ENCODE measurements around the gene TPBG. TPM values are rescaled to one million over a fixed set of nuclear protein-coding genes. Genes with fewer than 3 reads are reported as not detected.

The TPBG gene
- polyA plus RNA-seq, 3 donors: 0.39 to 0.52 TPM; not detected in 1

GRCh38 chr6:82329766-82330165 is 33.9 kb upstream of the TPBG start:
- Histone ChIP-seq H4K20me1 (ENCODE audit: insufficient read depth, low read length) (no peaks in the 10 kb centered on the region), H3K79me2 (ENCODE audit: insufficient read depth, low read length) (no peaks in the 10 kb centered on the region), H3K4me2 (replicated peaks; ENCODE audit: extremely low read depth, low read length, poor library complexity, severe bottlenecking) (no peak overlapping the region), H3K27ac (ENCODE audit: low read depth in 1 of 2, low read length in 2 of 2) (no peak overlapping the region), H3K9me3 (replicated peaks in 1 of 2; ENCODE audit: control insufficient read depth in 1 of 2, insufficient read depth in 1 of 2, low read length in 2 of 2) (no peaks in the 10 kb centered on the region), H3K9ac (ENCODE audit: insufficient read depth, low read length, poor library complexity, severe bottlenecking) (no peak overlapping the region), H3K36me3 (replicated peaks in 1 of 2; ENCODE audit: control insufficient read depth in 1 of 2, insufficient read depth in 2 of 2, low read length in 2 of 2) (no peaks in the 10 kb centered on the region), H3K4me1 (ENCODE audit: control insufficient read depth in 1 of 2, insufficient read depth in 2 of 2, low read length in 2 of 2) (no peaks in the 10 kb centered on the region), H3K27me3 (ENCODE audit: control insufficient read depth in 2 of 2, insufficient read depth in 2 of 2, low read length in 2 of 2) (no peaks in the 10 kb centered on the region), H2AFZ (ENCODE audit: insufficient read depth, low read depth, low read length, poor library complexity, severe bottlenecking) (no peak overlapping the region), H3K4me3 (replicated peaks in 1 of 3; ENCODE audit: low read depth in 2 of 3, low read length in 3 of 3) (no peak overlapping the region)
- no peaks in the 10 kb centered on the region for H3K4me1 Mint-ChIP-seq
- no peak for TF ChIP-seq CTCF (IDR thresholded peaks at IDR 0.05)
- no peak overlapping the region for H3K27ac Mint-ChIP-seq
- H3K4me3 Mint-ChIP-seq: no peak overlapping the region
- peaks cover 0 to 4% (median 0%) of the 10 kb centered on the region in 7 donors for H3K9me3 Mint-ChIP-seq
- intact Hi-C loops (cut with micrococcal nuclease): no loop called here
- no peaks in the 10 kb centered on the region for H3K36me3 Mint-ChIP-seq
- H3K27me3 Mint-ChIP-seq (ENCODE audit: low read depth in 3 of 3): peaks cover 0 to 2% (median 0%) of the 10 kb centered on the region in 3 donors
- 95% methylated on average over 3 of the region's 4 CpGs for WGBS (ENCODE audit: insufficient coverage)
- DNase-seq: no peak

GRCh38 chr6:82330171-82330804 is 33.3 kb upstream of the TPBG start:
- Mint-ChIP-seq H3K27ac (no peak overlapping the region), H3K27me3 (ENCODE audit: low read depth in 3 of 3) (peaks cover 0 to 2% (median 0%) of the 10 kb centered on the region in 3 donors), H3K9me3 (peaks cover 0 to 4% (median 0%) of the 10 kb centered on the region in 7 donors), H3K36me3 (no peaks in the 10 kb centered on the region), H3K4me1 (no peaks in the 10 kb centered on the region), H3K4me3 (no peak overlapping the region)
- H3K4me1 ChIP-seq (ENCODE audit: control insufficient read depth in 1 of 2, insufficient read depth in 2 of 2, low read length in 2 of 2): no peaks in the 10 kb centered on the region
- no peaks in the 10 kb centered on the region for H3K36me3 ChIP-seq (replicated peaks in 1 of 2; ENCODE audit: control insufficient read depth in 1 of 2, insufficient read depth in 2 of 2, low read length in 2 of 2)
- no peak overlapping the region for H3K27ac ChIP-seq (ENCODE audit: low read depth in 1 of 2, low read length in 2 of 2)
- H3K9me3 ChIP-seq (replicated peaks in 1 of 2; ENCODE audit: control insufficient read depth in 1 of 2, insufficient read depth in 1 of 2, low read length in 2 of 2): no peaks in the 10 kb centered on the region
- no peak overlapping the region for H3K4me2 ChIP-seq (replicated peaks; ENCODE audit: extremely low read depth, low read length, poor library complexity, severe bottlenecking)
- no peak overlapping the region for H3K4me3 ChIP-seq (replicated peaks in 1 of 3; ENCODE audit: low read depth in 2 of 3, low read length in 3 of 3)
- no peaks in the 10 kb centered on the region for H3K79me2 ChIP-seq (ENCODE audit: insufficient read depth, low read length)
- intact Hi-C loops (cut with micrococcal nuclease): no loop called here
- H4K20me1 ChIP-seq (ENCODE audit: insufficient read depth, low read length): no peaks in the 10 kb centered on the region
- DNase-seq: no peak
- no CpG with 5 or more reads among the region's 2 CpGs for WGBS (ENCODE audit: insufficient coverage)
- no peak for TF ChIP-seq CTCF (IDR thresholded peaks at IDR 0.05)
- H3K27me3 ChIP-seq (ENCODE audit: control insufficient read depth in 2 of 2, insufficient read depth in 2 of 2, low read length in 2 of 2): no peaks in the 10 kb centered on the region
- H2AFZ ChIP-seq (ENCODE audit: insufficient read depth, low read depth, low read length, poor library complexity, severe bottlenecking): no peak overlapping the region
- H3K9ac ChIP-seq (ENCODE audit: insufficient read depth, low read length, poor library complexity, severe bottlenecking): no peak overlapping the region

All from CD14-positive monocyte (primary cell).